ENCODE measurements around the gene KCTD11.
"Not testable (repeated sequence)": the region's sequence is repeated elsewhere in the genome, so short reads cannot be mapped to it uniquely, and the experiment has no call there.

Gene KCTD11

DNA sequence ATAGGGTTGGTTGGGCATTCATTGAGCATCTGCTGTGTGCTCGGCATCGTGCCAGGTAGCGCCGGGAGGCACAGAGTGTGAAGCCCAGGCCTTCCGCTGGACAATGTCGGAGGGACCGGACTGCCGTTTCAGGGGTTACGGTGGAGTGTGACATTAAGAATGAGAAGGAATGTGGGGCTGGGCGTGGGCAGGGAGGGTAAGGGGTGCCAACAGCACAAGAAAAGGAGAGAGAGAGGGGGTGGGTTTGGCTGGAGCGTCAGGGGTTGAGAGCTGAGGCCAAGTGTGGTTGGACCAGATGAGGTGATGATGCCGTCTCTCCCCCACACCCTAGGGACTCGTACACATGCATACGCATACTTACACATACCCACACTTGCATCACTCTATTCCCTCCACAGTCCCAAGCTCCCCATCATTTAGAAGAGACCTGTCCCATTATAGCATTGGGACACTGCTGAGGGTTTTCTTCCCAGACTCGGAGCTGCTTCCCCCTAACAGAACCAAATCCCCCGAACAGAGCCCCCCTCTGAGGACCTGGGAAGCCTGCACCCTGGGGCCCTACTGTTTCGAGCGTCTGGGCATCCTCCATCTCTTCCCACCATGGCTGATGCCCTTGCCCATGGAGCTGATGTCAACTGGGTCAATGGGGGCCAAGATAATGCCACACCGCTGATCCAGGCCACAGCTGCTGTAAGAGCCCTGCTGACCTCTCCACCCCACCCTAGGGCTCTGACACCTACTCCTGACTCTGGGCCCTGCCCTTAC lies 3.3 kb upstream of the KCTD11 start:
- TF ChIP-seq TAF1 (IDR thresholded peaks at IDR 0.05; ENCODE audit: borderline replicate concordance, low read depth, low read length) (no peak), POLR2A (IDR thresholded peaks at IDR 0.05; ENCODE audit: low read depth, low read length) (peak; percentile 29; the same call in 1 of the 2 replicates), POLR2AphosphoS5 (IDR thresholded peaks at IDR 0.05; ENCODE audit: low read depth, low read length) (no peak)
- FAIRE-seq = no peak
- DNase-seq (ENCODE audit: insufficient read length) = no peak

DNA sequence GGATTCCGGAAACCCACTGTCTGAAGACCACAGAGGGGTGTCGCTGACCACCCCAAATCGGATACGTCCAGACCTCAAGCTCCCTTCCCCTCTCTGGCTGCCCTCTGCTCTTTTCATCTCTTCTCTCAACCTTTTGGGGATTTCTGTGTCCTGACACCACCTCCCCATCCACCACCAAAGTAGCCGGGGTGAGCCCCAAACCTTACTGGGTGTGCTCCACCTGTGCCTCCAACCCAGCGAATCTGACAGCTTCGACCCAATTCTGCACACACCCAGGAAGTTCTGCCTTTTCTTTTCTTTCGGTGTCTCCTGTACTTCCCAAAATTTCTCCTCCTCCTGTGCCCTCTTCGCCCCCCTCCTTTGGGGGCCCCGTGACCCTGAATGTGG lies 534 bp downstream of the KCTD11 start:
- TF ChIP-seq POLR2A (IDR thresholded peaks at IDR 0.05; ENCODE audit: low read depth, low read length) = no peak
- TF ChIP-seq TAF1 (IDR thresholded peaks at IDR 0.05; ENCODE audit: borderline replicate concordance, low read depth, low read length) = no peak
- TF ChIP-seq POLR2AphosphoS5 (IDR thresholded peaks at IDR 0.05; ENCODE audit: low read depth, low read length) = no peak
- DNase-seq (ENCODE audit: insufficient read length) (no peak), FAIRE-seq (peak; percentile 73)

DNA sequence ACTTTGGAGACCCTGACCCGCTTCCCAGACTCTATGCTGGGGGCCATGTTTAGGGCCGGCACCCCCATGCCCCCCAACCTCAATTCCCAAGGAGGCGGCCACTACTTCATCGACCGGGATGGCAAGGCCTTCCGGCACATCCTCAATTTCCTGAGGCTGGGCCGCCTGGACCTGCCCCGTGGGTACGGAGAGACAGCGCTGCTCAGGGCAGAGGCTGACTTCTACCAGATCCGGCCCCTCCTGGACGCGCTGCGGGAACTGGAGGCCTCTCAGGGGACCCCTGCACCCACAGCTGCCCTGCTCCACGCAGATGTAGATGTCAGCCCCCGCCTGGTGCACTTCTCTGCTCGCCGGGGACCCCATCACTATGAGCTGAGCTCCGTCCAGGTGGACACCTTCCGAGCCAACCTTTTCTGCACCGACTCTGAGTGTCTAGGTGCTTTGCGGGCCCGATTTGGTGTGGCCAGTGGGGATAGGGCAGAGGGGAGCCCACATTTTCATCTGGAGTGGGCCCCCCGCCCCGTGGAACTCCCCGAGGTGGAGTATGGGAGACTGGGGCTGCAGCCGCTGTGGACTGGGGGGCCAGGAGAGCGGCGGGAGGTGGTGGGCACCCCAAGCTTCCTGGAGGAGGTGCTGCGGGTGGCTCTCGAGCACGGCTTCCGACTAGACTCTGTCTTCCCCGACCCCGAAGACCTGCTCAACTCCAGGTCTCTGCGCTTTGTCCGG lies 1.1 kb downstream of the KCTD11 start:
- no peak for TF ChIP-seq TAF1 (IDR thresholded peaks at IDR 0.05; ENCODE audit: borderline replicate concordance, low read depth, low read length)
- no peak for TF ChIP-seq POLR2AphosphoS5 (IDR thresholded peaks at IDR 0.05; ENCODE audit: low read depth, low read length)
- no peak for TF ChIP-seq POLR2A (IDR thresholded peaks at IDR 0.05; ENCODE audit: low read depth, low read length)
- DNase-seq (ENCODE audit: insufficient read length) (no peak), FAIRE-seq (no peak)

DNA sequence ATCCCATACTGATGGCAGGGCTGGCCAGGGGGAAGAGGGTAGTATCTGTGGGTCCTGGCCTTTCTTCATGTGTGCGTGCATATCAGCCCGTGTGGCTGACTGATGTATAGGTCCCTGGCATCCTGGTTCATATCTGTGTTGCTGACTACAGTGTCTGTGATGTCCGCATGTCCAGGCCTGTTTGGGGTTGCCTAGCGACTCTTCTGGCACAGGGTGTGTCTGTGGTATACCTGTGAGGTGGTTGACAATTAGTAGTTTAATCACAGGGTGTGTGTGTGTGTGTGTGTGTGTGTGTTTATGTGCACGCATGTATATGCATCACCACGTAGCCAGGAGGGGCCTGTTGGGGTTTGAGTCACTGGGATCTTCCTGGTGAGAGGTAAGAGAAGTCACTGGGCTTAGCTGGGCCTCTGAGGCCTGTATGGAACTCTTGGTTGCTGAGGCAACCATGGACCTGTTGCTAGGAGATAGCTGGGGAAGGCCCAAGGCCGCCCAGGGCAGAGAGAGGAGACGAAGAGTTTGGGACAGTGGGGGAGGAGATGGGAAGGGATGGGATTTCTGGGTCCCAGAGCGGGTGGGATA lies 2.4 kb downstream of the KCTD11 start:
- FAIRE-seq (peak; percentile 67), DNase-seq (ENCODE audit: insufficient read length) (no peak)
- TF ChIP-seq TAF1 (IDR thresholded peaks at IDR 0.05; ENCODE audit: borderline replicate concordance, low read depth, low read length) = no peak
- TF ChIP-seq POLR2A (IDR thresholded peaks at IDR 0.05; ENCODE audit: low read depth, low read length) = no peak
- no peak for TF ChIP-seq POLR2AphosphoS5 (IDR thresholded peaks at IDR 0.05; ENCODE audit: low read depth, low read length)

DNA sequence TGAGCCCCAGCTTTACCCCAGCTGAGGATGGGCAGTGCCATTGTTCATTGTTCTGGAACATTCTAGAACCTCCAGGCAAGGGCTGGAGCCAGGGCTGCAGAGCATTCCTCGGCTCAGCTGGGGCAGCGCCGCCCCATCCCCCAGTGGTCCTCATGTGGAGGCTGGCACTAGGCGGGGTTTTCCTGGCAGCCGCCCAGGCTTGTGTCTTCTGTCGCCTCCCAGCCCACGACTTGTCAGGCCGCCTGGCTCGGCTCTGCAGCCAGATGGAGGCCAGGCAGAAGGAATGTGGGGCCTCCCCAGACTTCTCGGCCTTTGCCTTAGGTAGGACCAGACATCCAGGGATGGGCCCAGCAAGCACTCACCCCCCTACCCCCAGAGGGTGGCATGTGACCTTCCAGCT lies 3.1 kb downstream of the KCTD11 start, which contains the start of gene TMEM95:
Gene TMEM95, plus strand, starts transcription at position 104 of the 400 bp plus-strand sequence. Its CDS starts 49 bp downstream, at position 153.
- DNase-seq (ENCODE audit: insufficient read length) (no peak), FAIRE-seq (no peak)
- TF ChIP-seq TAF1 (IDR thresholded peaks at IDR 0.05; ENCODE audit: borderline replicate concordance, low read depth, low read length) (no peak), POLR2AphosphoS5 (IDR thresholded peaks at IDR 0.05; ENCODE audit: low read depth, low read length) (no peak), POLR2A (IDR thresholded peaks at IDR 0.05; ENCODE audit: low read depth, low read length) (no peak)

DNA sequence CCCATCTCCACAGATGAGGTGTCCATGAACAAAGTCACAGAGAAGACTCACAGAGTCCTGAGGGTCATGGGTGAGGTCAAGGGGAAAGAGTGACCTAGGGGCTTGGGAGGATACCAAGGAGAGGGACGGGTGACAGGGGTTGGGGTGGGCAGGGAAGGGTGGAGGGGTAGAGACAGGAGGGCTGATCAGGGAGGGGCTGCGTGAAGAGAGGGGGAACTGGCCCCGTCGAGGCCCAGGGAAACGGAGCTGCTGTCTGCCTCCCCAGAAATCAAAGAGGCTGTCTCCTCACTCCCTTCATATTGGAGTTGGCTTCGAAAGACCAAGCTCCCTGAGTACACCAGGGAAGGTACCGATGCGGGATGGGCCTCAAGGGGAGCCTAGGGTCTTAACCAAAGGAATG lies 3.6 kb downstream of the KCTD11 start:
- TF ChIP-seq POLR2AphosphoS5 (IDR thresholded peaks at IDR 0.05; ENCODE audit: low read depth, low read length) (no peak), POLR2A (IDR thresholded peaks at IDR 0.05; ENCODE audit: low read depth, low read length) (no peak), TAF1 (IDR thresholded peaks at IDR 0.05; ENCODE audit: borderline replicate concordance, low read depth, low read length) (no peak)
- no peak for FAIRE-seq
- no peak for DNase-seq (ENCODE audit: insufficient read length)

DNA sequence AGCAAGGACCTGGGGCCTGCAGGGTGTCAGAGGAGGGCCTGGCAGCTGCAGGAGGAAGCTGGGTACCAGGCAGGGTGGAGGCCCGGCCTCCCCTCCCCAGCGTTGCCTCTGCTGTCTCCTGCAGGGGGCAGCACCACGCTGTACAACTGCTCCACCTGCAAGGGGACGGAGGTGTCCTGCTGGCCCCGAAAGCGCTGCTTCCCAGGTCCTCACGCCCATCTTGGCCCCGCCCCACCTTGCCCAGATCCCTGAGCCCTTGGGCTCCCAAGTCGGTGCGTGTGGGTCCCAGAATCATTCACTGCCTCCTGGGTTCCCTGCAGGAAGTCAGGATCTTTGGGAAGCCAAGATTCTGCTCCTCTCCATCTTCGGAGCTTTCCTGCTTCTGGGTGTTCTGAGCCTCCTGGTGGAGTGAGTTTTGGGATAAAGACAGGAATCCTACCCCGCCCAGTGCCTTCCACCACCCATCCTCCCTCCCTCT lies 4.1 kb downstream of the KCTD11 start:
- TF ChIP-seq TAF1 (IDR thresholded peaks at IDR 0.05; ENCODE audit: borderline replicate concordance, low read depth, low read length) (no peak), POLR2AphosphoS5 (IDR thresholded peaks at IDR 0.05; ENCODE audit: low read depth, low read length) (no peak), POLR2A (IDR thresholded peaks at IDR 0.05; ENCODE audit: low read depth, low read length) (no peak)
- FAIRE-seq (peak; percentile 100), DNase-seq (ENCODE audit: insufficient read length) (peak; percentile 85)

DNA sequence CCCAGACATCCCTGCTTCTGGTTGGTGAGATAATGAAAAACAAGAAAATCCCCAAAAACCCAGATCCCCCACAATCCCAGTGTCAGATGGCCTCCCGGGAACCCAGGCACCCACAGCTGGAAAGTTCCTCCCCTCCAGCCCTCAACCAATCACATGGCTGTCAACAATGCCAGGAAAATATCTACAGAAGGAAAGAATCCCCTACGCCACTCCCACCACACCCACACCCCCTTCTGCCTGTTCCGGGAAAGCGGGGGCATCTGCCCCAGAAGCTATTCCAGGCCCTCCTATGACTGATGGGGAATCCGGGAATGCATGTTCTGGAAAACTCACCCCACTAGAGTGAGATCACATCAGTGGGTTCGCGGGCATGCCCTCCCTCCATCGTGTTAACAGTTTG lies 4.8 kb downstream of the KCTD11 start:
- TF ChIP-seq POLR2A (IDR thresholded peaks at IDR 0.05; ENCODE audit: low read depth, low read length) (no peak), TAF1 (IDR thresholded peaks at IDR 0.05; ENCODE audit: borderline replicate concordance, low read depth, low read length) (no peak), POLR2AphosphoS5 (IDR thresholded peaks at IDR 0.05; ENCODE audit: low read depth, low read length) (no peak)
- DNase-seq (ENCODE audit: insufficient read length) = no peak
- no peak for FAIRE-seq

DNA sequence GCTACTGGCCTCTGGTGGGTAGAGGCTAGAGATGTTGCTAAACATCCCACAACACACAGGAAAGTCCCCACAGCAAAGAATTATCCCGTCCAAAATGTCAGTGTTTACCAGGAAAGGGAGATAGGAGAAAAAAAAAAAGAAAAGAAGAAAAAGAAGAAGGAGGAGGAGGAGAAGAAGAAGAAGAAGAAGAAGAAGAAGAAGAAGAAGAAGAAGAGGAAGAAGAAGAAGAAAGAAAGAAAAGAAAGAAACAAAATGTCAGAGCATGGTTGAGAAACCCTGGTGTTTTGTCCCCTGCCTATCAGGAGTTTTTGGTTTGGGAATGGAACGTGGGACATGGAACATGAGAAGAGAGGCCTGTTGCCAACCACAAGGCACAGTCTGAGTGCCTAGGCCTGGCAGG lies 5.4 kb downstream of the KCTD11 start:
- DNase-seq (ENCODE audit: insufficient read length) (no peak), FAIRE-seq (no peak)
- TF ChIP-seq POLR2A (IDR thresholded peaks at IDR 0.05; ENCODE audit: low read depth, low read length) = no peak
- TF ChIP-seq POLR2AphosphoS5 (IDR thresholded peaks at IDR 0.05; ENCODE audit: low read depth, low read length) = no peak
- no peak for TF ChIP-seq TAF1 (IDR thresholded peaks at IDR 0.05; ENCODE audit: borderline replicate concordance, low read depth, low read length)

DNA sequence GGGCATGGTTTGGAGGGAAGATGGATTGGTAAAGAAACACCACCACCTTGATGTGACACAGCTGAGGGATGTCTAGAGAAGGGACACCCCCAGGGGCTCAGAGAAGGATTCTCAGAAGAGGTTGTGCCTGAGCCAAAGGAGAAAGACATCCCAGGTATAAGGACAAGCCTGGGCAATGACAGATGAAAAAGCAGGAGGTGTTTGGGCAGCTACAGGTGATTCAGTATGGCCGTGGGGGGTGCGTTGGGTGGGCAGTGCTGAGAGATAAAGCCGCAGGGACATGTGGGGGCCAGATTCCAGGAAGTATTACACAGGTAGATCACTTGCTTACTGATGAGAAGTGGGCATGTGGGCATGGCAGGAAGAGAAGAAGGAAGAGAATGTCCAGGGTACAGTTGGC lies 9.9 kb downstream of the KCTD11 start:
- no peak for DNase-seq (ENCODE audit: insufficient read length)
- no peak for TF ChIP-seq POLR2A (IDR thresholded peaks at IDR 0.05; ENCODE audit: low read depth, low read length)
- TF ChIP-seq TAF1 (IDR thresholded peaks at IDR 0.05; ENCODE audit: borderline replicate concordance, low read depth, low read length) = no peak
- no peak for TF ChIP-seq POLR2AphosphoS5 (IDR thresholded peaks at IDR 0.05; ENCODE audit: low read depth, low read length)
- FAIRE-seq = no peak

DNA sequence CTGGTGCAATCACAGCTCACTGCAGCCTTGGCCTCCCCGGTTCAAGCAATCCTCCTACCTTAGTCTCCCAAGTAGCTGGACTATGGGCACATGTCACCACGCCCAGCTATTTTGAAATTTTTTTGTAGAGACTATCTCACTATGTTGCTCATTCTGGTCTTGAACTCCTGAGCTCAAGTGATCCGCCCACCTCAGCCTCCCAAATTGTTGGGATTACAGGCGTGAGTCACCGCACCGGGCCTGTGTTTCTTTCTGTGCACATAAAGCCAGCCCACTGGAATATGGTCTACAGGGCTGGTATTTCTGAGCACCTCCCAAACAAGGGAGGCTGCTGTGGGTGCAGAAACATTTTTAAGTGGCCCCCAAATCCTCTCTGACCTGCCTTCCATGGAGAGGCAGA lies 11.3 kb downstream of the KCTD11 start:
- FAIRE-seq = no peak
- no peak for DNase-seq (ENCODE audit: insufficient read length)
- no peak for TF ChIP-seq TAF1 (IDR thresholded peaks at IDR 0.05; ENCODE audit: borderline replicate concordance, low read depth, low read length)
- TF ChIP-seq POLR2AphosphoS5 (IDR thresholded peaks at IDR 0.05; ENCODE audit: low read depth, low read length) = no peak
- TF ChIP-seq POLR2A (IDR thresholded peaks at IDR 0.05; ENCODE audit: low read depth, low read length) = no peak

DNA sequence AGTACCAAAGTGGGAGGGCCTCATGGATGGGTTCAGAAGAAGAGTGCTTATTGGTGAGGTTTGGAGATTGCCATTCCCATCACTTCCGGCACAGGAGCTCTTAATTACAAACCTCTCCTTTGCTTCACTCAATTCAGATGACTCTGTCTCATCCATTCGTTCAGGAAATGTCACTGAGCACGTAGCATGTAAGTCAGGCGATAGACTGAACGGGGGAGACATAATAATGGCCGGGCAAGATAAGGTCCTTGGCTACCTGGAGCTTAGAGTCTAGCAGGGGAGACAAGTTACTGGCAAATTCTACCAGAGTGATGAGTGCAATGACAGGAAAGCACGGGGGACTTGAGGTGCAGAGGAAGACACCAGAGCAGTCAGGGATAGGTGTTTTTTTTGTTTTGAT lies 14.0 kb downstream of the KCTD11 start:
- not testable (repeated sequence) for FAIRE-seq; DNase-seq (ENCODE audit: insufficient read length)

Data from GM12892 (cell line).